Smooth muscle cell of the brain vasculature (primary cell): ENCODE results near the gene TMPRSS11D.

Experiments used
- DNase-seq: peaks from one replicate; pipeline ENCODE4 v3.0.0-alpha.2; 2012; ENCODE audit warnings: low read depth, low spot score

The TMPRSS11D gene

DNA sequence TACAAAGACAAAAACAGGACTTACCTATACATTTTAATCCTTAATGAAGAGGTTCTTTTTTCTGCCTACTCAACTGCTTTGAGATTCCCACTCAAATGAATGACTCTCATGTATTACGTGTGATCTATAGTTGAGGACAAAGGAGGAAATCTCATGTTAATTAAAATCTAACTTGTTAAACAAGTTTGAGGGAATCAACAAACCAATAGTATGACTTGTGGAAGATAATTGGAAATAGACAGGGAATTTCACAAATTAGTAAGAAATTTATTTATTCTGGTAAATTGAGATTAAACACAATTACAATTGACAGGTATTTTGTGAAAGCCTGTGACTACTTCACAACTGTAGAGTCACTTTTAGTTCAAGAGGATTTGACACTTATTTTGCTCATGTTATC, at the start of gene TMPRSS11D:
TSS of gene TMPRSS11D (minus strand) at position 101 of the 400 bp plus-strand sequence. CDS start at position 32, 69 bp downstream.
- no peak for DNase-seq

GRCh38 chr4:67933038-67933437, 49.2 kb upstream of the TMPRSS11D start:
- no peak for DNase-seq

- DNase-seq, result no peak
Observed at GRCh38 chr4:67931256-67931655, 47.5 kb upstream of the TMPRSS11D start.

DNA sequence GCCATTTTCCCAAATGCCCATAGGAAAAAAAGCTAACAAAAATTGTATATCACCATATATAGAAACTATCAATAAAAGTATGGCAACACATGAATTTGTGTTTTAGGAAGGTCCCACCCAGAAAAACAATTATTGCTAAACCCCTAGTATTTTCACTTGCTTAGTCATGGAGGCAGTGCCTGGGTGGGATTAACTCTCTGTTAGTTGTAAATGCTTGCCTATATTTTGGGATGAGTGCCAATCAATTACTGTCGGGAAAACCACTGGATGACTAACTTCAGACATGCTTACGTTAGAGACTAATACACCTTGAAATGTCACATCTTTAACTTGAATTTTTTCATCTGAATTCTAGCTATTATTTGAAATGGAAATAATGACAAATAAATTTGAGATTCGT, 45.6 kb upstream of the TMPRSS11D start:
- no peak for DNase-seq

GRCh38 chr4:67928546-67928945, 44.7 kb upstream of the TMPRSS11D start:
- DNase-seq, result no peak

GRCh38 chr4:67927251-67927650, 43.4 kb upstream of the TMPRSS11D start:
- DNase-seq, result no peak

GRCh38 chr4:67926485-67926884, 42.7 kb upstream of the TMPRSS11D start:
- no peak for DNase-seq

- no peak for DNase-seq
Observed at GRCh38 chr4:67922697-67923096, 38.9 kb upstream of the TMPRSS11D start.

GRCh38 chr4:67918428-67918827, 34.6 kb upstream of the TMPRSS11D start:
- no peak for DNase-seq

- DNase-seq, result no peak
Observed at GRCh38 chr4:67915400-67915966, 31.7 kb upstream of the TMPRSS11D start.

DNA sequence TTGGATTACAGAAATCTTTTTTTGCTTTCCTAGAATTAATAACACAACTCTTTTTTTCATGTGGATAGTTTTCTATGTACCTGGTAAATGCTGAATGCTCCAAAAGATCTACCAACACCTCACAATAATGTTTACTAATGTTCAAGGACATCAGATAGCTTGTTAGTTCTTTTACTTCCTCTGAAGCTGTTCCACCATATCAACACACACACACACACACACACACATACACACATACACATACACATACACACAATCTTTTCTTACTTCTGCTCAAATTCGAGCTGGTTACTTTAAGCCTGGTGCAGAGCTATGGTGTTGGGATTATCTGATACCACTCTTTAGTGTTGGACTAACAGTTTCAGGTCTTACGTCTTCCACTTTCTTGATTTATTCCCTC, 28.3 kb upstream of the TMPRSS11D start:
- DNase-seq, result no peak

DNA sequence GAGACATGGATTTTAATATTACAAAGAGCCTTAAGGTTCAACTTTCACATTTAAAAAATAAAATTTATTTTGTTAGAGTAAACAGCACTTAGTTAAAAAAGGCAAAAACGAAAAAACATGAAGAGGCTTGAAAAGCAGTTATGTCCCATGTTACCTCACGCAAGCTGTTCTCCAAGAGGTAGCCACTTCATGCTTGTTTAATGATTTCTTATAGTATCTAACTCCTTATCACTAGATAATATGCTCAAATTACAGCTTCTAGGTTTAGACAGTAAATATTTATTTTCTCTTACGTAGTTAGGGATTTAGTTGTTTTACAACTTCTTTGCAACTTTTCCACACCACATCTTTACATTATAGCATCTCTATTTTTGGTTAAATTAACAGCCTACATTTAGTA, 27.8 kb upstream of the TMPRSS11D start:
- no peak for DNase-seq

DNA sequence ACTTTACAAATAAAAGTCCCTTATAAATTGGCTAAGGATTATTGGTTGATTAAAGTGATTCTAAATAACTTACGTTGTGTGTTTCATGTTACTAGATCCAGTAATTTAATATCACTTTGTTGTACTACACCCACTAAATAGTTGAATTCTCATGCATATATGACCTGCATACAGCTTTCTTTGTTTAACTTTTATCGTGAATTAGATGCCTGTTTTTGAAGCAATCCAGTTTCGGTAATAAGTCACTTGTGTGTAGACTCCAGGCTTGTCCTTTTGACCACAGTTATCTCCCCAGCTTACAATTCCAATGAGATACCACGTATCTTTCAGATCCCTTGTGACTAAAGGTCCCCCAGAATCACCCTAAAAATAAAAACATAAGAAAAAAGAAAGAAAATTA, 27.3 kb upstream of the TMPRSS11D start:
- no peak for DNase-seq

DNA sequence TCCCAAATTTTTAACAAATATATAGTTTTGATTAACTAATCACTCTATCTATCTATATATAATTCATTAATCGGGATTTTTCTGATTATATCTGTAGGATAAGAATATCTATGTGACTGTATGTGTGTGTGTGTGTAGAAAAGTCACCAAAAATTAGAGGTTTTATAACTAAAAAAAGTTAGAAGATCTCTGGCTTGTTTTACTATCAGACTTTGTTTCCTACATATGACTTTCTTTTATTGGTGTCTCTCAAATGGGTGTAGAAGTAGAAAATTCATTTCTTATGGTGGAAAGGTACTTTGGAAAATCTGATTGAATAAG, 26.7 kb upstream of the TMPRSS11D start:
- no peak for DNase-seq

- peak; percentile 9 for DNase-seq
Observed at GRCh38 chr4:67909905-67910584, 26.2 kb upstream of the TMPRSS11D start.

DNA sequence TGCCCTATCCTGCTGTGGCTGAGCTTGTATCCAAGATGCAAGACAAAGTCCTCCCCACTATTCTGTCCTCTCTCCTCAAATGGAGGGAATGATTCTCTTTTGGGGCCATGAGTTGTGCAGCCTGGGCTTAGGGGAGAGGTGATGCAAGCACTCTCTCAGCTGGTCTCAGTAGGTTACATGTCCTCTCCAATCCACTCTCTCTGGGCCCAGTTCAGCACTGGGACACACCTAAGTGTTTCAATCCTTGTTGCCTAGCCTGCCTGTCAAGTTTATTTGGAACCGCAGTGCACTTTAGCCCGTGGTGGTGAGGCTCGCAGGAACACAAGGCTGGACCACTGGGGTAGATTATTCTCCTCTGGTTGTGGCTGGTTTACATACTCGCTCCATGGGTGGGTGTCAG, 23.8 kb upstream of the TMPRSS11D start:
- DNase-seq, result no peak

DNA sequence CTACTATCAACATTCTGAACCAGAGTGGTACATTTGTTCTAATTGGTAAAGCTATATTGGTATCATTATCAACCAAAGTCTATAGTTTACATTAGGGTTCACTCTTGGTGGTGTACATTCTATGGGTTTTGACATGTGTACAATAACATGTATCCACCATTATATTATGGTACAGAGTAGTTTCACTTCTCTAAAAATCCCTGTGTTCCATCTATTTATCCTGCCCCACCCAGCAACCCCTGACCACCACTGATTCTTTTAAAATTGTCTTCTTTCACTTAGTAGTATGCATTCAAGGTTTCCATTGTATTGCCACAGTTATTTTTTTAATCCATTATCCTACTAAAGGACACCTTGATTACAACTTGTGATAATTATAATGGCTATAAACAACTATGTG, 15.3 kb upstream of the TMPRSS11D start:
- DNase-seq, result no peak

GRCh38 chr4:67897686-67898085, 13.9 kb upstream of the TMPRSS11D start:
- no peak for DNase-seq

- no peak for DNase-seq
Observed at GRCh38 chr4:67896421-67897065, 12.7 kb upstream of the TMPRSS11D start.

DNA sequence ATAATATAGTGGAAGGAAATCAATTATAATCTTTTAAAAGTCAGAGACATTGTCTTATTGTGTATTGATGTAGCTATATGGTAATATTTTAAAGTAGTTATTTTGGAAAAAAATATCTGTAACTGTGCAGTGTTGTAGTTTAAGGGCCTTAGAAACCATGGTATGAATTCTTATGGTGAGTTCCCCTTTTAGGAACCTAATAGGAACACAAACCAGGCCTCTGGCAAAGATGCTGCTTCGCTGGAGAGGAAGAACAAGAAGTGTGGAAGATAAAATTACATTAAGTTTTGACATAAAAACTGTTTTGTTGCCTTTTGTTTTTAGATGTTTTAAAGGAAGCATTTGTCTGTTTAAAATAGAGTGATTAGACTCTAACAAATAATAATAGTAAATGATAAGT, 10.9 kb upstream of the TMPRSS11D start:
- no peak for DNase-seq

DNA sequence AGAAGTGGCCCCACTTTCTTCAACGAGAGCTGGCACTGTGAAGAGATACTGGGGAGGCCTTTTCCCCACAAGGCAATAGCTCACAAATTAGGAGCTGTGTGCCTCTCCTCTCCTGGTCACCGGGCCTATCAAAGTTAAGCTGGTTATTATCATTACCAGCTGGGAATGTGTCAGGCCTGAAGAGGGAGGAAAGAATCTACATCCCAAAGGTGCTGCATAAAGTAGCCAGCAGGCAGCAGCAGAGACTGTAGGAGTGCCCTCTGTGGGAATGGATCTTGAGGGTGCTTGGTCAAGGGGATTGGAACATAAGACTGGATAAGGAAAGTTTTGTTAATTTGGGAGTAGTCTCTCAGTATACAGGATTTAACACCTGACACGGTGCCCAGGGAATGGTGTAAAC, 9.1 kb upstream of the TMPRSS11D start:
- DNase-seq, result no peak

GRCh38 chr4:67892253-67892652, 8.5 kb upstream of the TMPRSS11D start:
- DNase-seq, result no peak

DNA sequence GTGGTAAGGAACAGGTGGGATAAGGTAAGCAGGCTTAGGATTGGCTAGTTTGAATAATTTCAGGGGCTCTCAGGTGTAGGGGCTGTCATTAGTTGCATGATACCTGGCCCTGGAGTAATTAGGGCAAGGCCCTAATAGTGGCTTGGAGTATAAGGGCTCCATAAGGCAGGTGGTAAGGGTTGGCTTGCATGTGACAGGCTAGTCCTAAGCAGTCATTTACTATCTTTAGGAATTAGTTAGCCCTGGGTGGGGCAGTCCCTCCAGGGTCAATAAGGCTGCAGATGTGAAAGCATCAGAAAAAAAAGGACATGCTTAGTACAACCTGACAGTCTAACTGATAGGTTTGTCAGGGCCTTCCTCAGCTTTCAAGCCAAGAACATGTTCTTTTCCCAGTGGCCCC, 7.8 kb upstream of the TMPRSS11D start:
- DNase-seq, result no peak
